ENCODE data around the gene KREMEN2. TPM values are rescaled to one million over a fixed set of nuclear protein-coding genes. Genes with fewer than 3 reads are reported as not detected.

KREMEN2 gene
- 1.1 to 2.8 TPM (median 2.0 TPM) in 5 replicates for total RNA-seq (2022; extraction: Qiagen RNA extraction; ENCODE audit: low read depth)

GRCh38 chr16:2963723-2964474, at the start of gene KREMEN2:
Gene KREMEN2 (plus strand): TSS chr16:2964275. CDS start chr16:2964521, 246 bp downstream.

GRCh38 chr16:2968738-2969544, 4.9 kb downstream of the KREMEN2 start, which contains the start of gene PAQR4:
Gene PAQR4 (plus strand): TSS chr16:2969348. CDS start chr16:2969675, 327 bp downstream.

GRCh38 chr16:2980227-2981176, 16.4 kb downstream of the KREMEN2 start, which contains the start of gene PKMYT1:
Gene PKMYT1 (minus strand): TSS chr16:2980446. CDS start chr16:2979657, 789 bp downstream.

GRCh38 chr16:3012828-3013420, 48.8 kb downstream of the KREMEN2 start, which contains the start of gene CLDN9:
Gene CLDN9 (plus strand): TSS chr16:3012923. CDS start chr16:3013363, 440 bp downstream.

Other genes with a start within 250 kb of the KREMEN2 start
- 1.00 to 1.2 TPM (median 1.1 TPM) in 5 replicates for gene PRSS27, start 244.1 kb upstream of the KREMEN2 start, total RNA-seq (2022; extraction: Qiagen RNA extraction; ENCODE audit: low read depth)
- gene SRRM2, start 211.6 kb upstream of the KREMEN2 start, total RNA-seq (2022; extraction: Qiagen RNA extraction; ENCODE audit: low read depth), result 310 to 452 TPM (median 397 TPM) in 5 replicates
- 432 to 492 TPM (median 452 TPM) in 5 replicates for gene ELOB, start 187.0 kb upstream of the KREMEN2 start, total RNA-seq (2022; extraction: Qiagen RNA extraction; ENCODE audit: low read depth)
- 0.12 TPM in 1 of 5 replicates, not detected in the others for gene PRSS33, start 176.7 kb upstream of the KREMEN2 start, total RNA-seq (2022; extraction: Qiagen RNA extraction; ENCODE audit: low read depth)
- gene PRSS41, start 165.8 kb upstream of the KREMEN2 start, total RNA-seq (2022; extraction: Qiagen RNA extraction; ENCODE audit: low read depth), result not detected in 5 replicates
- 0.11 to 0.39 TPM (median 0.14 TPM) in 4 of 5 replicates, not detected in the other for gene PRSS21, start 147.0 kb upstream of the KREMEN2 start, total RNA-seq (2022; extraction: Qiagen RNA extraction; ENCODE audit: low read depth)
- 0.46 to 1.3 TPM (median 0.69 TPM) in 5 replicates for gene ZG16B, start 134.0 kb upstream of the KREMEN2 start, total RNA-seq (2022; extraction: Qiagen RNA extraction; ENCODE audit: low read depth)
- 2.5 to 4.1 TPM (median 3.0 TPM) in 5 replicates for gene PRSS22, start 106.1 kb upstream of the KREMEN2 start, total RNA-seq (2022; extraction: Qiagen RNA extraction; ENCODE audit: low read depth)
- gene FLYWCH2, start 81.1 kb upstream of the KREMEN2 start, total RNA-seq (2022; extraction: Qiagen RNA extraction; ENCODE audit: low read depth), result 44.9 to 59.5 TPM (median 50.8 TPM) in 5 replicates
- 20.1 to 29.5 TPM (median 27.2 TPM) in 5 replicates for gene FLYWCH1, start 52.3 kb upstream of the KREMEN2 start, total RNA-seq (2022; extraction: Qiagen RNA extraction; ENCODE audit: low read depth)
- 34.1 to 44.1 TPM (median 38.0 TPM) in 5 replicates for gene PAQR4, start 5.1 kb downstream of the KREMEN2 start, total RNA-seq (2022; extraction: Qiagen RNA extraction; ENCODE audit: low read depth)
- 69.3 to 97.7 TPM (median 85.3 TPM) in 5 replicates for gene PKMYT1, start 16.2 kb downstream of the KREMEN2 start, total RNA-seq (2022; extraction: Qiagen RNA extraction; ENCODE audit: low read depth)
- 0.33 to 0.59 TPM (median 0.49 TPM) in 5 replicates for gene CLDN9, start 48.6 kb downstream of the KREMEN2 start, total RNA-seq (2022; extraction: Qiagen RNA extraction; ENCODE audit: low read depth)
- 0.17 to 0.82 TPM (median 0.40 TPM) in 5 replicates for gene CLDN6, start 53.9 kb downstream of the KREMEN2 start, total RNA-seq (2022; extraction: Qiagen RNA extraction; ENCODE audit: low read depth)
- gene TNFRSF12A, start 56.1 kb downstream of the KREMEN2 start, total RNA-seq (2022; extraction: Qiagen RNA extraction; ENCODE audit: low read depth), result 584 to 710 TPM (median 600 TPM) in 5 replicates
- gene HCFC1R1, start 59.7 kb downstream of the KREMEN2 start, total RNA-seq (2022; extraction: Qiagen RNA extraction; ENCODE audit: low read depth), result 206 to 241 TPM (median 224 TPM) in 5 replicates
- 24.1 to 38.0 TPM (median 33.0 TPM) in 5 replicates for gene THOC6, start 59.8 kb downstream of the KREMEN2 start, total RNA-seq (2022; extraction: Qiagen RNA extraction; ENCODE audit: low read depth)
- not detected in 5 replicates for gene BICDL2, start 72.7 kb downstream of the KREMEN2 start, total RNA-seq (2022; extraction: Qiagen RNA extraction; ENCODE audit: low read depth)
- 0.69 to 1.1 TPM (median 0.78 TPM) in 5 replicates for gene MMP25, start 82.3 kb downstream of the KREMEN2 start, total RNA-seq (2022; extraction: Qiagen RNA extraction; ENCODE audit: low read depth)
- gene IL32, start 101.4 kb downstream of the KREMEN2 start, total RNA-seq (2022; extraction: Qiagen RNA extraction; ENCODE audit: low read depth), result 22.5 to 31.8 TPM (median 27.0 TPM) in 5 replicates
- gene ZSCAN10, start 135.0 kb downstream of the KREMEN2 start, total RNA-seq (2022; extraction: Qiagen RNA extraction; ENCODE audit: low read depth), result 0.08 TPM in 1 of 5 replicates, not detected in the others
- 10.9 to 15.0 TPM (median 12.1 TPM) in 5 replicates for gene ZNF205, start 148.3 kb downstream of the KREMEN2 start, total RNA-seq (2022; extraction: Qiagen RNA extraction; ENCODE audit: low read depth)
- gene ZNF213, start 170.8 kb downstream of the KREMEN2 start, total RNA-seq (2022; extraction: Qiagen RNA extraction; ENCODE audit: low read depth), result 8.2 to 13.3 TPM (median 11.1 TPM) in 5 replicates
- gene OR1F1, start 223.9 kb downstream of the KREMEN2 start, total RNA-seq (2022; extraction: Qiagen RNA extraction; ENCODE audit: low read depth), result 0.44 to 0.59 TPM (median 0.53 TPM) in 5 replicates

All from A549 treated with DMSO at 1 μM for 4 hours (cell line).